Neural cell (in vitro differentiated cells): Measurements from ENCODE around the gene LIPC. TPM values are rescaled to one million over a fixed set of nuclear protein-coding genes. Genes with fewer than 3 reads are reported as not detected.

Source experiments
- H2AFZ ChIP-seq: fragments of 200-600, 300-800 bp; sonication (generic), shearing (Covaris generic); 2 replicates; pipeline ENCODE4 v1.6.0; 2014; ENCODE audit warnings: low read depth, mild to moderate bottlenecking, antibody characterized with exemption, low read length, moderate library complexity
- H3F3A ChIP-seq: fragments of 200-600 bp; shearing (Covaris generic); 2 replicates; pipeline ENCODE4 v1.6.1; 2016; ENCODE audit warnings: mild to moderate bottlenecking, moderate library complexity, mixed read lengths, antibody characterized with exemption, low read length; ENCODE audit not compliant: insufficient read depth, poor library complexity, severe bottlenecking
- H3K27ac ChIP-seq: fragments of 200-600, 300-800 bp; sonication (generic), shearing (Covaris generic); 2 replicates; pipeline ENCODE4 v1.5.1; 2014; ENCODE audit warnings: mild to moderate bottlenecking, low read length, moderate library complexity
- H3K27me3 ChIP-seq: fragments of 300-800, 200-600 bp; sonication (generic), shearing (Covaris generic); 2 replicates; pipeline ENCODE4 v1.6.0; 2014; ENCODE audit warnings: mild to moderate bottlenecking, low read depth, low read length, moderate library complexity; ENCODE audit not compliant: insufficient read depth
- H3K36me3 ChIP-seq: fragments of 300-800, 200-600 bp; sonication (generic), shearing (Covaris generic); 2 replicates; pipeline ENCODE4 v1.5.1; 2014; ENCODE audit warnings: mild to moderate bottlenecking, antibody characterized with exemption, low read length, moderate library complexity; ENCODE audit not compliant: insufficient read depth
- H3K4me2 ChIP-seq: fragments of 300-800, 200-600 bp; sonication (generic), shearing (Covaris generic); 2 replicates; pipeline ENCODE4 v1.6.0; 2014; ENCODE audit warnings: mild to moderate bottlenecking, low read length
- H3K4me3 ChIP-seq: fragments of 300-800, 200-600 bp; sonication (generic), shearing (Covaris generic); 2 replicates; pipeline ENCODE4 v1.5.1; 2014; ENCODE audit warnings: mild to moderate bottlenecking, low read length, moderate library complexity
- H3K79me2 ChIP-seq: fragments of 200-600 bp; shearing (Covaris generic); replicated peaks from 2 replicates; pipeline ENCODE4 v1.6.0; 2014; ENCODE audit warnings: mild to moderate bottlenecking, low read length, moderate library complexity; ENCODE audit not compliant: insufficient read depth
- H3K9ac ChIP-seq: fragments of 300-800, 200-600 bp; sonication (generic), shearing (Covaris generic); 2 replicates; pipeline ENCODE4 v1.6.1; 2016; ENCODE audit warnings: mild to moderate bottlenecking, low read length, mixed read lengths
- H3K9me2 ChIP-seq: fragments of 200-600 bp; shearing (Covaris generic); 2 replicates; pipeline ENCODE4 v1.6.1; 2016; ENCODE audit warnings: mild to moderate bottlenecking, low read length, mixed read lengths; ENCODE audit not compliant: insufficient read depth
- H3K9me3 ChIP-seq: fragments of 200-600, 300-800 bp; sonication (generic), shearing (Covaris generic); 2 replicates; pipeline ENCODE4 v1.6.1; 2016; ENCODE audit warnings: mild to moderate bottlenecking, mixed run types, low read length, moderate library complexity, mixed read lengths
- H4K20me1 ChIP-seq: fragments of 200-600 bp; shearing (Covaris generic); 2 replicates; pipeline ENCODE4 v1.6.1; 2016; ENCODE audit warnings: mild to moderate bottlenecking, mixed run types; ENCODE audit not compliant: insufficient read depth
- CTCF ChIP-seq: fragments of 450-650 bp; IDR thresholded peaks from 2 replicates; pipeline ENCODE4 v1.5.1; 2014; ENCODE audit warnings: antibody characterized with exemption, mild to moderate bottlenecking, moderate library complexity; ENCODE audit not compliant: poor library complexity, severe bottlenecking
- EP300 ChIP-seq: fragments of 450-650 bp; conservative IDR thresholded peaks from 2 replicates; pipeline ENCODE4 v1.6.1; 2014; ENCODE audit warnings: antibody characterized with exemption, mild to moderate bottlenecking, moderate library complexity; ENCODE audit not compliant: poor library complexity, severe bottlenecking
- EZH2 ChIP-seq: fragments of 200-600, 300-800 bp; shearing (Covaris generic), sonication (generic); IDR thresholded peaks from 2 replicates; pipeline ENCODE4 v1.6.1; 2014; ENCODE audit warnings: antibody characterized with exemption, low read length, borderline replicate concordance, mild to moderate bottlenecking; ENCODE audit not compliant: insufficient read depth, poor library complexity, severe bottlenecking
- MXI1 ChIP-seq: fragments of 450-650 bp; conservative IDR thresholded peaks from 2 replicates; pipeline ENCODE4 v1.6.1; 2014; ENCODE audit warnings: antibody characterized with exemption, mild to moderate bottlenecking; ENCODE audit not compliant: poor library complexity, severe bottlenecking
- POLR2AphosphoS5 ChIP-seq: IDR thresholded peaks from 2 replicates; pipeline ENCODE4 v1.6.1; 2012
- RAD21 ChIP-seq: fragments of 450-650 bp; conservative IDR thresholded peaks from 2 replicates; pipeline ENCODE4 v1.6.1; 2014; ENCODE audit warnings: antibody characterized with exemption, mild to moderate bottlenecking, moderate library complexity
- REST ChIP-seq: IDR thresholded peaks from 2 replicates; pipeline ENCODE4 v1.6.1; 2012; ENCODE audit warnings: borderline replicate concordance
- SMC3 ChIP-seq: fragments of 450-650 bp; conservative IDR thresholded peaks from 2 replicates; pipeline ENCODE4 v1.6.1; 2014; ENCODE audit warnings: antibody characterized with exemption, mild to moderate bottlenecking, moderate library complexity; ENCODE audit not compliant: poor library complexity
- TAF1 ChIP-seq: IDR thresholded peaks from 2 replicates; pipeline ENCODE4 v1.6.1; 2012; ENCODE audit warnings: low read depth
- polyA plus RNA-seq: library from polyadenylated mRNA; depleted of rRNA; stranded (reverse); fragments of >200 nt; gene quantifications from 2 replicates; pipeline ENCODE4 v1.2.3, GENCODE V29; 2014

The LIPC gene
- polyA plus RNA-seq, 1 donor from 2014 or later = not detected

GRCh38 chr15:58511599-58511987, 79.8 kb downstream of the LIPC start:
- Histone ChIP-seq H3F3A (no peaks in the 10 kb centered on the region), H2AFZ (no peak overlapping the region), H3K79me2 (no peaks in the 10 kb centered on the region), H3K27me3 (no peaks in the 10 kb centered on the region), H3K4me3 (no peak overlapping the region), H3K4me2 (no peak overlapping the region), H3K9ac (no peak overlapping the region), H3K9me3 (no peaks in the 10 kb centered on the region), H3K36me3 (no peaks in the 10 kb centered on the region), H3K9me2 (no peaks in the 10 kb centered on the region), H3K27ac (no peak overlapping the region), H4K20me1 (no peaks in the 10 kb centered on the region)
- TF ChIP-seq SMC3 (no peak), REST (no peak), TAF1 (no peak)

GRCh38 chr15:58512522-58512921, 80.7 kb downstream of the LIPC start:
- Histone ChIP-seq H4K20me1 (no peaks in the 10 kb centered on the region), H3K27ac (no peak overlapping the region), H2AFZ (no peak overlapping the region), H3K79me2 (no peaks in the 10 kb centered on the region), H3K4me3 (no peak overlapping the region), H3K36me3 (no peaks in the 10 kb centered on the region), H3K9me2 (no peaks in the 10 kb centered on the region), H3K9me3 (no peaks in the 10 kb centered on the region), H3K9ac (no peak overlapping the region), H3F3A (no peaks in the 10 kb centered on the region), H3K4me2 (no peak overlapping the region), H3K27me3 (no peaks in the 10 kb centered on the region)
- TF ChIP-seq SMC3 (no peak), EP300 (no peak), RAD21 (no peak), CTCF (no peak), EZH2 (no peak), POLR2AphosphoS5 (no peak), TAF1 (no peak), MXI1 (no peak)

GRCh38 chr15:58513008-58513407, 81.2 kb downstream of the LIPC start:
- Histone ChIP-seq H3K36me3 (no peaks in the 10 kb centered on the region), H3K4me3 (no peak overlapping the region), H3K9me2 (no peaks in the 10 kb centered on the region), H3K4me2 (no peak overlapping the region), H3K79me2 (no peaks in the 10 kb centered on the region), H3K9me3 (no peaks in the 10 kb centered on the region), H3K27ac (no peak overlapping the region), H4K20me1 (no peaks in the 10 kb centered on the region), H3K27me3 (no peaks in the 10 kb centered on the region), H2AFZ (no peak overlapping the region), H3F3A (no peaks in the 10 kb centered on the region), H3K9ac (no peak overlapping the region)
- no peak for TF ChIP-seq EZH2
- no peak for TF ChIP-seq EP300
- TF ChIP-seq REST = no peak
